GM19239 (cell line): ENCODE data around the gene GSC2.

Experiments used
- DNase-seq: peaks from one replicate; pipeline ENCODE4 v3.0.0; 2011; ENCODE audit warnings: low spot score; ENCODE audit not compliant: insufficient read length
- FAIRE-seq: peaks from 2 replicates; lab custom pipeline; 2011; peaks lifted over from hg19 to GRCh38; lab: Jason Lieb, UNC

GSC2 gene

GRCh38 chr22:19149991-19150390, at the start of gene GSC2:
GSC2 (minus strand) TSS chr22:19150292; CDS start chr22:19150283, 9 bp downstream.
- no peak for FAIRE-seq
- no peak for DNase-seq

- no peak for DNase-seq
- FAIRE-seq = no peak
Measured at GRCh38 chr22:19199479-19199878, 49.4 kb upstream of the GSC2 start.

GRCh38 chr22:19197997-19198865, 48.1 kb upstream of the GSC2 start:
- FAIRE-seq = no peak
- DNase-seq = no peak

- no peak for DNase-seq
- no peak for FAIRE-seq
Measured at GRCh38 chr22:19196841-19197612, 46.9 kb upstream of the GSC2 start.

- DNase-seq = no peak
- FAIRE-seq = no peak
Measured at GRCh38 chr22:19195796-19196731, 46.0 kb upstream of the GSC2 start.

GRCh38 chr22:19194766-19195536, 44.9 kb upstream of the GSC2 start:
- FAIRE-seq = no peak
- no peak for DNase-seq

GRCh38 chr22:19193879-19194278, 43.8 kb upstream of the GSC2 start:
- FAIRE-seq (no peak), DNase-seq (no peak)

GRCh38 chr22:19187716-19188563, 37.8 kb upstream of the GSC2 start:
- DNase-seq (no peak), FAIRE-seq (no peak)

- DNase-seq (no peak), FAIRE-seq (no peak)
Measured at GRCh38 chr22:19184276-19184997, 34.3 kb upstream of the GSC2 start.

- no peak for DNase-seq
- FAIRE-seq = no peak
Measured at GRCh38 chr22:19183216-19183615, 33.1 kb upstream of the GSC2 start.

- DNase-seq = no peak
- FAIRE-seq = no peak
Measured at GRCh38 chr22:19182472-19183157, 32.5 kb upstream of the GSC2 start.

GRCh38 chr22:19181786-19182471, 31.8 kb upstream of the GSC2 start:
- no peak for DNase-seq
- no peak for FAIRE-seq

GRCh38 chr22:19180740-19181410, 30.8 kb upstream of the GSC2 start:
- DNase-seq = no peak
- FAIRE-seq = no peak

- DNase-seq (no peak), FAIRE-seq (no peak)
Measured at GRCh38 chr22:19180234-19180633, 30.1 kb upstream of the GSC2 start.

GRCh38 chr22:19179497-19180048, 29.5 kb upstream of the GSC2 start:
- DNase-seq (peak; percentile 77), FAIRE-seq (peak; percentile 84)
